ENCODE data around the gene FOXN3.
"Not testable (repeated sequence)": the region's sequence is repeated elsewhere in the genome, so short reads cannot be mapped to it uniquely, and the experiment has no call there.

The FOXN3 gene

GRCh38 chr14:89270439-89271227 is 146.4 kb downstream of the FOXN3 start:
- no peak for DNase-seq

GRCh38 chr14:89269404-89269803 is 147.6 kb downstream of the FOXN3 start:
- DNase-seq: no peak

GRCh38 chr14:89268514-89268913 is 148.5 kb downstream of the FOXN3 start:
- no peak for DNase-seq

GRCh38 chr14:89267656-89268055 is 149.4 kb downstream of the FOXN3 start:
- no peak for DNase-seq

- DNase-seq: no peak
Measured at GRCh38 chr14:89267163-89267562, 149.9 kb downstream of the FOXN3 start.

GRCh38 chr14:89266754-89267153 is 150.3 kb downstream of the FOXN3 start:
- no peak for DNase-seq

GRCh38 chr14:89265234-89265633 is 151.8 kb downstream of the FOXN3 start:
- no peak for DNase-seq

- DNase-seq: no peak
Measured at GRCh38 chr14:89264196-89264800, 152.7 kb downstream of the FOXN3 start.

- no peak for DNase-seq
Measured at GRCh38 chr14:89262041-89262440, 155.0 kb downstream of the FOXN3 start.

GRCh38 chr14:89260898-89261297 is 156.1 kb downstream of the FOXN3 start:
- DNase-seq: no peak

- no peak for DNase-seq
Measured at GRCh38 chr14:89259951-89260609, 157.0 kb downstream of the FOXN3 start.

- DNase-seq: no peak
Measured at GRCh38 chr14:89258728-89259273, 158.2 kb downstream of the FOXN3 start.

GRCh38 chr14:89256951-89257350 is 160.1 kb downstream of the FOXN3 start:
- DNase-seq: no peak

GRCh38 chr14:89256283-89256682 is 160.8 kb downstream of the FOXN3 start:
- DNase-seq: no peak

GRCh38 chr14:89255852-89256251 is 161.2 kb downstream of the FOXN3 start:
- no peak for DNase-seq

- no peak for DNase-seq
Measured at GRCh38 chr14:89255012-89255411, 162.0 kb downstream of the FOXN3 start.

GRCh38 chr14:89254166-89254909 is 162.7 kb downstream of the FOXN3 start:
- DNase-seq: no peak

- DNase-seq: no peak
Measured at GRCh38 chr14:89252887-89253532, 164.0 kb downstream of the FOXN3 start.

- no peak for DNase-seq
Measured at GRCh38 chr14:89251061-89251460, 166.0 kb downstream of the FOXN3 start.

- not testable (repeated sequence) for DNase-seq
Measured at GRCh38 chr14:89250655-89250975, 166.4 kb downstream of the FOXN3 start.

- DNase-seq: no peak
Measured at GRCh38 chr14:89249972-89250654, 166.9 kb downstream of the FOXN3 start.

- no peak for DNase-seq
Measured at GRCh38 chr14:89249065-89249695, 167.9 kb downstream of the FOXN3 start.

All from RPMI8226 (cell line).